Mesenchymal stem cell (in vitro differentiated cells and primary cell): ENCODE data around the gene CTSF.

Experiments used
- DNase-seq: peaks from one replicate; pipeline ENCODE4 v3.0.0-alpha.2; 2013
- H2AFZ ChIP-seq: one replicate; pipeline ENCODE4 v1.6.1; 2013; ENCODE audit warnings: low read depth, mild to moderate bottlenecking, control low read depth, inconsistent platforms, low read length, moderate library complexity
- H2AK5ac ChIP-seq: 2 replicates; pipeline ENCODE4 v1.6.1; 2013; ENCODE audit warnings: low read length, moderate library complexity, mild to moderate bottlenecking, inconsistent platforms; ENCODE audit not compliant: severe bottlenecking
- H2BK120ac ChIP-seq: one replicate; pipeline ENCODE4 v1.6.1; 2013; ENCODE audit warnings: low read depth, mild to moderate bottlenecking, inconsistent platforms, low read length, moderate library complexity
- H2BK12ac ChIP-seq, 2 experiments: one replicate each; pipeline ENCODE4 v1.6.1; 2013; ENCODE audit warnings: inconsistent platforms in 2 of 2, low read length in 2 of 2, mild to moderate bottlenecking in 2 of 2, moderate library complexity in 2 of 2, control low read depth in 1 of 2
- H2BK15ac ChIP-seq: one replicate; pipeline ENCODE4 v1.6.1; 2013; ENCODE audit warnings: mild to moderate bottlenecking, low read depth, inconsistent platforms; ENCODE audit not compliant: poor library complexity, severe bottlenecking
- H2BK5ac ChIP-seq: 2 replicates; pipeline ENCODE4 v1.6.1; 2013; ENCODE audit warnings: low read depth, mild to moderate bottlenecking, low read length, control low read depth, inconsistent platforms; ENCODE audit not compliant: poor library complexity, severe bottlenecking
- H3K14ac ChIP-seq, 2 experiments: one replicate each; pipeline ENCODE4 v1.6.1; 2013; ENCODE audit warnings: inconsistent platforms in 2 of 2, low read length in 2 of 2, control low read depth in 1 of 2, mild to moderate bottlenecking in 1 of 2, moderate library complexity in 1 of 2
- H3K18ac ChIP-seq, 2 experiments: one replicate each; pipeline ENCODE4 v1.6.1; 2013; ENCODE audit warnings: inconsistent platforms in 2 of 2, low read length in 2 of 2, control low read depth in 1 of 2, low read depth in 1 of 2, mild to moderate bottlenecking in 1 of 2
- H3K23ac ChIP-seq, 2 experiments: one replicate each; pipeline ENCODE4 v1.6.1; 2013; ENCODE audit warnings: inconsistent platforms in 2 of 2, low read length in 2 of 2, mild to moderate bottlenecking in 2 of 2, moderate library complexity in 2 of 2, control low read depth in 1 of 2
- H3K27ac ChIP-seq: 2 replicates; pipeline ENCODE4 v1.5.1; 2013; ENCODE audit warnings: mild to moderate bottlenecking, moderate library complexity, low read length, control low read depth, inconsistent platforms; ENCODE audit not compliant: poor library complexity, severe bottlenecking
- H3K27me3 ChIP-seq, 2 experiments: 2 replicates each; pipeline versions ENCODE4 v1.6.1 to v1.7.0; 2013; ENCODE audit warnings: low read length in 2 of 2, mild to moderate bottlenecking in 2 of 2, moderate library complexity in 2 of 2, control low read depth in 1 of 2, inconsistent platforms in 1 of 2; ENCODE audit not compliant: control insufficient read depth in 1 of 2, insufficient read depth in 1 of 2
- H3K36me3 ChIP-seq, 2 experiments: 2 replicates each; pipeline versions ENCODE4 v1.6.1 to v1.7.0; 2013; ENCODE audit warnings: low read length in 2 of 2, control low read depth in 1 of 2, inconsistent platforms in 1 of 2, low read depth in 1 of 2, mild to moderate bottlenecking in 1 of 2; ENCODE audit not compliant: insufficient read depth in 2 of 2, control insufficient read depth in 1 of 2
- H3K4ac ChIP-seq, 2 experiments: one replicate each; pipeline ENCODE4 v1.6.1; 2013; ENCODE audit warnings: inconsistent platforms in 2 of 2, low read length in 2 of 2, mild to moderate bottlenecking in 2 of 2, moderate library complexity in 2 of 2, control low read depth in 1 of 2, low read depth in 1 of 2
- H3K4me1 ChIP-seq: 2 replicates; pipeline ENCODE4 v1.6.1; 2013; ENCODE audit warnings: low read depth, low read length, control low read depth; ENCODE audit not compliant: control insufficient read depth, insufficient read depth
- H3K4me2 ChIP-seq: 2 replicates; pipeline ENCODE4 v1.6.1; 2013; ENCODE audit warnings: low read length, mild to moderate bottlenecking, inconsistent platforms; ENCODE audit not compliant: poor library complexity, severe bottlenecking
- H3K4me3 ChIP-seq, 2 experiments: 2 replicates each; pipeline versions ENCODE4 v1.5.1 to v1.7.0; 2013; ENCODE audit warnings: low read length in 2 of 2, mild to moderate bottlenecking in 2 of 2, control low read depth in 1 of 2, low read depth in 1 of 2; ENCODE audit not compliant: insufficient read depth in 1 of 2
- H3K79me1 ChIP-seq: replicated peaks from 2 replicates; pipeline ENCODE4 v1.6.1; 2013; ENCODE audit warnings: mild to moderate bottlenecking, control low read depth, low read length, inconsistent platforms; ENCODE audit not compliant: poor library complexity, severe bottlenecking
- H3K9ac ChIP-seq: 2 replicates; pipeline ENCODE4 v1.7.0; 2013; ENCODE audit warnings: mild to moderate bottlenecking, low read length, moderate library complexity
- H3K9me3 ChIP-seq: 2 replicates; pipeline ENCODE4 v1.7.0; 2013; ENCODE audit warnings: mild to moderate bottlenecking, low read length; ENCODE audit not compliant: control insufficient read depth
- H4K8ac ChIP-seq: one replicate; pipeline ENCODE4 v1.6.1; 2013; ENCODE audit warnings: inconsistent platforms, mild to moderate bottlenecking, low read length, moderate library complexity
- H4K91ac ChIP-seq: one replicate; pipeline ENCODE4 v1.6.1; 2013; ENCODE audit warnings: mild to moderate bottlenecking, low read length, inconsistent platforms
- WGBS: methylation state at CpG from one replicate; pipeline ENCODE4 v1.1.7; 2013; ENCODE audit warnings: mixed read lengths; 5-methylcytosine and 5-hydroxymethylcytosine counted together

Gene CTSF

DNA sequence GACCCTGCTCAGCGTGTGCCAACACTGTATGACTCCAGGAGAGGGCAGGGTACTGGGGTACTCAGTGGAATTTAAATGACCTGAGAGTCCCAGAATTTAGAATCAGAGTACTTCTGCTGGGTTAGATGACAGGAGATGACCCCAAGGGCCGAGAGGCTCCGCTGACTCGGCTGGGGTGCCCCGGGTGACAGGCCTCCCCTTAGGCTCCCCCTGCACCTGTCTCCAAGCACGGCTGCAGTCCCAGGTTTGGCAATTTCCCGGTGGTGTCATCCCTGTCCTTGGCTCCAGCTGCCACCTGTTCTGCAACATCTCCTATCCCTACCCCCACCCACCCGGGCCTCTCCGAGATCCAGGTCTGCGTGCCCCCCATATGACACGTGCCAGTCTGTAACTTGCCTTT is 20.4 kb downstream of the CTSF start:
- H2BK5ac ChIP-seq, result no peak overlapping the region
- H4K91ac ChIP-seq, result no peak overlapping the region
- no peak overlapping the region for H3K27ac ChIP-seq
- H3K79me1 ChIP-seq, result peaks cover 10% of the 10 kb centered on the region
- H3K4me2 ChIP-seq, result no peak overlapping the region
- 80% methylated on average over 11 of the region's 11 CpGs for WGBS
- peaks cover 5 to 7% of the 10 kb centered on the region in 2 experiments for H3K36me3 ChIP-seq
- H3K18ac ChIP-seq, result no peak overlapping the region
- H2BK12ac ChIP-seq, result no peak overlapping the region
- H3K14ac ChIP-seq, result no peak overlapping the region
- no peak overlapping the region for H3K4me3 ChIP-seq
- H3K23ac ChIP-seq, result no peak overlapping the region
- H3K9ac ChIP-seq, result no peak overlapping the region
- no peak overlapping the region for H2AFZ ChIP-seq
- no peak for DNase-seq
- no peak overlapping the region for H3K4ac ChIP-seq
- no peaks in the 10 kb centered on the region for H3K9me3 ChIP-seq
- H2BK15ac ChIP-seq, result peak overlapping the region; percentile 29
- peaks cover 23% of the 10 kb centered on the region for H3K4me1 ChIP-seq
- H4K8ac ChIP-seq, result no peak overlapping the region
- H2AK5ac ChIP-seq, result no peak overlapping the region
- peaks cover 5 to 36% of the 10 kb centered on the region in 2 experiments for H3K27me3 ChIP-seq
- no peak overlapping the region for H2BK120ac ChIP-seq

DNA sequence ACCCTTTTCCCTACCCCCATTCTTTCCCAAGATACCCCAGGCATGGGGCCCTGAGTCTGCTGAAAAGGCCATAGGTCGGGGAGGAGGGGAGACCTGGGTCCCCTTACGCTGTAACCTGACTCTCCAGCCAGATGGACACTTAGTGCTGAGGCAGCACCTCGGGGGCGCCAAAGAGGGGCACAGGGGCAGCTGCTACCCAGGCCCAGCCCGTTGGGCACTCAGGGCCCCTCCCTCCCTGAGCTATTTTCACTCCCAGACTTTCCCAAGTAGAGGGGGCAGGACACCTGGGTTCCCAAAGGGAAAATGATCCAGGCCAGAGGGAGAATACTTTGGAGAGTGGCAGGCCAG is 20.8 kb downstream of the CTSF start:
- Histone ChIP-seq H4K91ac (no peak overlapping the region), H3K14ac (no peak overlapping the region), H3K27ac (no peak overlapping the region), H3K79me1 (peaks cover 12% of the 10 kb centered on the region), H3K4me2 (no peak overlapping the region), H2BK5ac (no peak overlapping the region), H2BK12ac (no peak overlapping the region), H3K23ac (no peak overlapping the region), H3K18ac (no peak overlapping the region), H3K9ac (no peak overlapping the region), H3K27me3 (peaks cover 5 to 36% of the 10 kb centered on the region in 2 experiments), H3K4me3 (no peak overlapping the region), H3K4ac (no peak overlapping the region), H3K9me3 (no peaks in the 10 kb centered on the region), H2AFZ (no peak overlapping the region), H2AK5ac (no peak overlapping the region), H3K36me3 (peaks cover 8 to 11% of the 10 kb centered on the region in 2 experiments), H3K4me1 (peaks cover 23% of the 10 kb centered on the region), H2BK15ac (peak overlapping the region; percentile 29), H4K8ac (no peak overlapping the region), H2BK120ac (no peak overlapping the region)
- 34% methylated on average over 5 of the region's 5 CpGs for WGBS
- no peak for DNase-seq

DNA sequence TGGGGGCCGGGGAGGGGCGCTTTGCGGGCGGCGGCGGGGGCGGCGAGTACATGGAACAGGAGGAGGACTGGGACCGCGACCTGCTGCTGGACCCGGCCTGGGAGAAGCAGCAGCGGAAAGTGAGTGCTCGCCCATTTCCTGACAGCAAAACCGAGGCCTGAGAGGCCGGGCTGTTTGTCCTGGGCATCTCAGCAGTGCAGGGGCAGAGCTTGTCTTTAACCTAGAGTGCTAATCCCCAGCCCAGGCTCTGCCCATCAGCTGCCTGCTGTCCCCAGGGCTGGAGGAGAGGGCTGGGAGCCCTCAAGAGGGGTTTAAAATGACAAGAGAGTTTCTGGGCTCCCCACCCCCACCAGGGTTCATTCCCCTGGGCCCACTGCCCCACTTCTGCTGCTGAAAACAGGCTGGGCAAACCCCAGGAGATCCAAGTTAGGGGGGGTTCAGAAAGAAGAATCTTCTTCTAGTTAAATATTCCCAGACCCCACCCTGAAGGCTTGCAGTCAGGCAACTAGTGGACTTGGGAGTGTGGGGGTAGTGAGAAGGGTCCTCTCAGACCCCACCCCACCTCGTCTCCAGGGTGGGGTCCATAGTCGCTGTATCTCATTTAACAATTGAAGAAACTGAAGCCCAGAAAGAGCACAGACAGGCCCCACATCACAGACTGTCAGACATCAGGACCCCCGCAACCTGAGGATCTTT is 21.3 kb downstream of the CTSF start:
- Histone ChIP-seq H2BK5ac (no peak overlapping the region), H2BK12ac (no peak overlapping the region), H3K79me1 (peaks cover 12% of the 10 kb centered on the region), H3K23ac (peak overlapping the region in 1 of 2 experiments; percentile 27), H3K18ac (peak overlapping the region in 1 of 2 experiments; percentile 34), H3K4me2 (peak overlapping the region; percentile 70), H3K14ac (no peak overlapping the region), H3K27ac (no peak overlapping the region), H3K4me3 (no peak overlapping the region), H2BK15ac (peak overlapping the region; percentile 31), H3K27me3 (peaks cover 5 to 36% of the 10 kb centered on the region in 2 experiments), H3K36me3 (peaks cover 10 to 17% of the 10 kb centered on the region in 2 experiments), H3K9me3 (no peaks in the 10 kb centered on the region), H3K4ac (no peak overlapping the region), H4K91ac (no peak overlapping the region), H4K8ac (no peak overlapping the region), H3K4me1 (peaks cover 23% of the 10 kb centered on the region), H2AK5ac (no peak overlapping the region), H2AFZ (no peak overlapping the region), H3K9ac (no peak overlapping the region), H2BK120ac (no peak overlapping the region)
- DNase-seq, result no peak
- 23% methylated on average over 17 of the region's 18 CpGs for WGBS

DNA sequence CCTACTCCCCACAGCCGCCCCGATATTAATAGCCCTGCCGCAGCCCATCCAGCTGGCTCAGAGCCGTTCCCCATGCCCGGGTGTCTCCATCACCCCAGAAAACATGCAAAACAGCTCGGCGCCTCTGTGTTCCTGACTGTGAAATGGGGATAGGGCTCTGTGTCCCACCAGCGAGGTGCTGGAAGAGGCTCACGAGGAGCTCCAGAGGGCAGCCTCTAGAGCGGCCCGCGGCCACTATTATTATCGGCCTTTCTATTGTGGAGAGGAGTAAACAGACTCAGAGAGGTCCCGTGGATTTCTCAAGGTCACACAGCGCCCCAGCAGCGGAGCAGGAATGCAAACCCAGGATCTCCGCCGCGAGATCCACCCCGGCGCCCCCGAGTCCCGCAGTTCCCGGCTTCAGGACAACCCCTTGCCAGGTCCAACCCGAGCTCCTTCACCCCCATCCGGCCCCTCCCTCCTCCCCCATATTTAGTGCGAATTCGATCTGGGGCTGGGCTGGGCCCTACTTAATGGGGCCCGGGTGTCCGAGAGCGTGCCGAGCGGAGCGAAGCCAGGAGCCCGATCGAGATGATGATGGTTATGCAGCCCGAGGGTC is 21.9 kb downstream of the CTSF start, which contains the start of gene ACTN3:
TSS of gene ACTN3 (plus strand) at position 536 of the 598 bp plus-strand sequence. CDS start at position 571, 35 bp downstream.
- Histone ChIP-seq H3K23ac (peak within 1 kb of the TSS in 1 of 2 experiments; percentile 27), H3K36me3 (peaks cover 16 to 23% of the 10 kb centered on the region in 2 experiments), H3K4me2 (peak within 1 kb of the TSS; percentile 81), H3K4me1 (peaks cover 23% of the 10 kb centered on the region), H2BK15ac (peak within 1 kb of the TSS; percentile 77), H2BK5ac (no peak within 1 kb of the TSS), H3K4ac (peak within 1 kb of the TSS; percentile 32 to 35), H2BK120ac (no peak within 1 kb of the TSS), H3K9ac (peak within 1 kb of the TSS; percentile 87), H2BK12ac (peak within 1 kb of the TSS in 1 of 2 experiments; percentile 37), H4K91ac (no peak within 1 kb of the TSS), H3K27me3 (peaks cover 5 to 36% of the 10 kb centered on the region in 2 experiments), H3K14ac (no peak within 1 kb of the TSS), H3K18ac (peak within 1 kb of the TSS; percentile 67 to 76), H3K9me3 (no peaks in the 10 kb centered on the region), H2AFZ (peak within 1 kb of the TSS; percentile 88), H2AK5ac (no peak within 1 kb of the TSS), H3K4me3 (peak within 1 kb of the TSS; percentile 86), H4K8ac (peak within 1 kb of the TSS; percentile 85), H3K27ac (no peak within 1 kb of the TSS), H3K79me1 (peaks cover 12% of the 10 kb centered on the region)
- no peak for DNase-seq
- WGBS, result 3% methylated on average over 35 of the region's 37 CpGs
